Measurements from ENCODE around the gene ARID5B. TPM values are rescaled to one million over a fixed set of nuclear protein-coding genes. Genes with fewer than 3 reads are reported as not detected.

Gene ARID5B
- total and polyA plus RNA-seq, 2 donors: 11.3 to 18.6 TPM

DNA sequence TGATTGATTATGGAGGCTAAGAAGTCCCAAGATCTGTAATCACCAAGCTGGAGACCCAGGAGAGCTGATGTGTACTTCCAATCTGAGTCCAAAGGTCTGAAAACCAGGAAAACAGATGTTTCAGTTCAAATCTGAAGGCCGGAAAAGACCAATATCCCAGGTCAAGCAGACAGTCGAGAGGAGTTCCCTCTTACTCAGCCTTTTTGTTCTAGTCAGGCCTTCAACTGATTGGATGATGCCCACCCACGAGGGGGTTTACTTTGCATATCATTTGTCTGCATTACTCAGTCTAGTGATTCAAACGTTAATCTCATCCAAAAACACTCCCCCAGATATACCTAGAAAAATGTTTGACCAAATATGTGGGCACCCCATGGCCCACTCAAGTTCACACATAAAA lies 7.4 kb upstream of the ARID5B start:
- peaks cover 2 to 24% of the 10 kb centered on the region in 2 donors for H3K4me1 ChIP-seq (ENCODE audit: control insufficient read depth in 2 of 2, insufficient read depth in 2 of 2, low read length in 2 of 2)
- H3K27me3 ChIP-seq (ENCODE audit: control insufficient read depth in 2 of 2, insufficient read depth in 1 of 2, low read length in 1 of 2): no peaks in the 10 kb centered on the region
- no peak for DNase-seq (ENCODE audit: low read depth in 6 of 9, low spot score in 9 of 9)
- WGBS: 98% methylated on average over 4 of the region's 4 CpGs
- no peaks in the 10 kb centered on the region for H3K9me3 ChIP-seq (ENCODE audit: control insufficient read depth in 2 of 2, insufficient read depth in 1 of 2, low read length in 1 of 2)
- no peaks in the 10 kb centered on the region for H3K36me3 ChIP-seq (ENCODE audit: control insufficient read depth in 2 of 2, insufficient read depth in 2 of 2, low read length in 1 of 2)
- H3K4me3 ChIP-seq (ENCODE audit: low read length in 2 of 2): no peak overlapping the region
- H3K27ac ChIP-seq (ENCODE audit: low read depth in 1 of 2, low read length in 1 of 2): no peak overlapping the region

DNA sequence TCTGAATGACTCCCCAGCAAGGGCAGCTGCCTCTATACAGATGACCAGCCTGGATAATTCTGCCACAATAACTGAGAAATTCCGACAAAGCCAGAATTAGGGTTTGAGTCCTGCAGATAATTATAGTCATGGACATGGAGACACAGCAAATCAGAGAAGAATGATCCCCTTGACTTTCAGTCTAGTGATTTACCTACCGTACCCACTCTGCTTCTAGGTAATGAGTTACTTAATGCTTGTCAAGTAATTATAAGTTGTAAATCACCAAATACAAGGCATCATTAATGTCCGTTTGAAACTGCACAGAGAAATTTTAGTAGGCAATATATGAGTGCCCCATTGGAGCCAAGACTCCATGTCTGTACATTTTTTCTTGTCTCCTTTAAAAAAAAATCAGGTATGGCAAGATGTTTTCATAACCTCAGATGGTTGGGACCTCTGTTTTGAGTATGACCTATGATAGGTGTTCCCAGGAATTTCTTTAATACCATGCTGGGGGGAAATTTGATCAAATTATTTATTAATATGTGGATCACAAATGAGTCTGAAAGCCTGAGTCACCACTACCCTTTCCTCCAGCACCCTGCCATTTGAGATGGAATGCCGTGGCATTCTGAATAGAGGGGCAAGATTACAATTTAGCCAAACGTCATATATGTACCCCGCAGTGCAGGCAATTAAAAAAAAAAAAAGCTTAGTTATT lies 5.5 kb upstream of the ARID5B start:
- no peaks in the 10 kb centered on the region for H3K36me3 ChIP-seq (ENCODE audit: control insufficient read depth in 2 of 2, insufficient read depth in 2 of 2, low read length in 1 of 2)
- H3K9me3 ChIP-seq (ENCODE audit: control insufficient read depth in 2 of 2, insufficient read depth in 1 of 2, low read length in 1 of 2): no peaks in the 10 kb centered on the region
- peaks cover 2 to 24% of the 10 kb centered on the region in 2 donors for H3K4me1 ChIP-seq (ENCODE audit: control insufficient read depth in 2 of 2, insufficient read depth in 2 of 2, low read length in 2 of 2)
- WGBS: 98% methylated on average over 6 of the region's 6 CpGs
- no peak overlapping the region for H3K27ac ChIP-seq (ENCODE audit: low read depth in 1 of 2, low read length in 1 of 2)
- no peak for DNase-seq (ENCODE audit: low read depth in 6 of 9, low spot score in 9 of 9)
- no peaks in the 10 kb centered on the region for H3K27me3 ChIP-seq (ENCODE audit: control insufficient read depth in 2 of 2, insufficient read depth in 1 of 2, low read length in 1 of 2)
- H3K4me3 ChIP-seq (ENCODE audit: low read length in 2 of 2): no peak overlapping the region

DNA sequence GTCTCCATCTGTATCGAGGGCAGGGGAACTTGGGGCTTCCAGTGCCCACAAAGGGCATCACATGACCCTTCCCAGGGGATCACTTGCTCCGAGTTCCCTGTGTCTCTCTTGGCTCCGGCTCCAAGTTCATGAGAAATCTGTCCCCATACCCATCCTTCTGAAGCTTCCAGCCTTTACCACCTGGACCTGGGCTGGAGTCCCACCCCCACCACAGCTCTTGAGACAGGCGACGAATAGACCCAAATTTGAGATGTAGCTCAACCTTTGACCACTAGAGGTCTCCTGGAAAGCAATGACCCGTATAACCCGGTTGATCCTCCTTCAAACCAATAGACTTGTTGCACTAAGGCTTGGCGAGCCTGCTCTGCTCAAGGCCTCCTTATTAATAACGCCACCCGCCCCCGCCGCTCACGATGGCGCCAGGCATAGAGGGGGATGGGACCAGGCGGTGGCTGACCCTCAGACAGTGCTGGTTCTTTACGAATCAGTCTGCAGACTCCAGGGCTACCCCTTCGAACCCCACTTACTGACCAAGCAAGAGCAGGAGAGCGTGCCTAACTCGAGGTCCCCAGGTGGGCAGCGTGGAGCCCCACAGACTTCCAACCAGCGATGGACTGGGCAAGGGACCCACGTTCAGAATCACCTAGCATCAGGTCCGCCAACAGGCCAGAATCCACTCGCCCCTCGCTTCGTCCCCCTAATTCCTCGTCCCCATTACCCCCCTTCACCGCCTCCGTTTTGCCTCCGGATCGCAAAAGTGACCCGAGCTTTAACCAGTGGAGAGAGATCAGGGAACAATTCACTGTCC lies 4.4 kb upstream of the ARID5B start:
- H3K36me3 ChIP-seq (ENCODE audit: control insufficient read depth in 2 of 2, insufficient read depth in 2 of 2, low read length in 1 of 2): no peaks in the 10 kb centered on the region
- DNase-seq (ENCODE audit: low read depth in 6 of 9, low spot score in 9 of 9): peak in 8 of 9 donors; percentile 68 to 91 (median 81)
- WGBS: 37% methylated on average over 32 of the region's 32 CpGs
- no peak overlapping the region for H3K27ac ChIP-seq (ENCODE audit: low read depth in 1 of 2, low read length in 1 of 2)
- H3K9me3 ChIP-seq (ENCODE audit: control insufficient read depth in 2 of 2, insufficient read depth in 1 of 2, low read length in 1 of 2): no peaks in the 10 kb centered on the region
- peaks cover 2 to 24% of the 10 kb centered on the region in 2 donors for H3K4me1 ChIP-seq (ENCODE audit: control insufficient read depth in 2 of 2, insufficient read depth in 2 of 2, low read length in 2 of 2)
- H3K4me3 ChIP-seq (ENCODE audit: low read length in 2 of 2): peak overlapping the region; percentile 38 to 48
- H3K27me3 ChIP-seq (ENCODE audit: control insufficient read depth in 2 of 2, insufficient read depth in 1 of 2, low read length in 1 of 2): no peaks in the 10 kb centered on the region

DNA sequence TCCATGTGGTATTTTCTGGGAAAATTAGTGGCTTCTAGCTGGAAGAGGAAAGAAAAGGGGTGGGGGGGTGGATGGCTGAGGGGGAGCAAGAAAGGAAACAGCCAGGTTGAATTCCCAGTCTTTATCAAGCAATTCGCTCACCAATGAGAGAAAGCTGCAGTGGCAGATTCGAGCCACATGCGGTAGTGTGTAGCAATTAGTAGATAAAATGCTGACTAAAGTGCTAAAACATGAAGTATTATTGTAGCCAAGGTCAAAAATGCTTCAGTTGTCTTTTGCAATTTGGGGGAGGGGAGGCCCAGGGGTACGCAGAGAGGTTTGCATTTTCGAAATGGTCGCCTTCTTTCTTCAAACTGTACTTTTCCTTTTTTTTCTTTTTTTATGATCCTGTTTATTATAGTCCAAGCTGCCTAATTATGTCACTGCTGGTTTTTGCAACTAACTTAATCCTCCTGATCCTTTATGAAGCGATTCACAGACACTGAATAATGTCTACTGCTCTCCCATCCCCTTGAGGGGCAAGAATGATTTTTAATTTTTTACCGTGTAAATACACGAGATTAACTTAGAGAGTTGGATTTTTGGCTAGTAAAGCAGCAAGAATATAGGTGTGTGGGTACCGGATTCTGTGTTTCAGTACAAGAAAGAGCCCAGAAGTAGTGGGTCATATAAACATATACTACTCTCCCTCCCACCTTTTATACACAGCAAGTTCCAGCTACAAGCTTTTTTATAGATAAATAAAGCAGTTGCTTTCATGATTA lies 3.6 kb upstream of the ARID5B start:
- no peaks in the 10 kb centered on the region for H3K9me3 ChIP-seq (ENCODE audit: control insufficient read depth in 2 of 2, insufficient read depth in 1 of 2, low read length in 1 of 2)
- peak overlapping the region; percentile 38 to 48 for H3K4me3 ChIP-seq (ENCODE audit: low read length in 2 of 2)
- H3K27me3 ChIP-seq (ENCODE audit: control insufficient read depth in 2 of 2, insufficient read depth in 1 of 2, low read length in 1 of 2): no peaks in the 10 kb centered on the region
- peak in 2 of 9 donors; percentile 9 to 58 for DNase-seq (ENCODE audit: low read depth in 6 of 9, low spot score in 9 of 9)
- H3K36me3 ChIP-seq (ENCODE audit: control insufficient read depth in 2 of 2, insufficient read depth in 2 of 2, low read length in 1 of 2): no peaks in the 10 kb centered on the region
- H3K27ac ChIP-seq (ENCODE audit: low read depth in 1 of 2, low read length in 1 of 2): no peak overlapping the region
- H3K4me1 ChIP-seq (ENCODE audit: control insufficient read depth in 2 of 2, insufficient read depth in 2 of 2, low read length in 2 of 2): peaks cover 2 to 24% of the 10 kb centered on the region in 2 donors
- 69% methylated on average over 10 of the region's 10 CpGs for WGBS

GRCh38 chr10:61898435-61898778 lies 3.1 kb upstream of the ARID5B start:
- Histone ChIP-seq H3K36me3 (ENCODE audit: control insufficient read depth in 2 of 2, insufficient read depth in 2 of 2, low read length in 1 of 2) (no peaks in the 10 kb centered on the region), H3K4me1 (ENCODE audit: control insufficient read depth in 2 of 2, insufficient read depth in 2 of 2, low read length in 2 of 2) (peaks cover 2 to 24% of the 10 kb centered on the region in 2 donors), H3K27me3 (ENCODE audit: control insufficient read depth in 2 of 2, insufficient read depth in 1 of 2, low read length in 1 of 2) (no peaks in the 10 kb centered on the region), H3K9me3 (ENCODE audit: control insufficient read depth in 2 of 2, insufficient read depth in 1 of 2, low read length in 1 of 2) (no peaks in the 10 kb centered on the region), H3K27ac (ENCODE audit: low read depth in 1 of 2, low read length in 1 of 2) (no peak overlapping the region), H3K4me3 (ENCODE audit: low read length in 2 of 2) (no peak overlapping the region)
- peak in 1 of 9 donors; percentile 13 for DNase-seq (ENCODE audit: low read depth in 6 of 9, low spot score in 9 of 9)
- WGBS: 79% methylated on average over 2 of the region's 2 CpGs

DNA sequence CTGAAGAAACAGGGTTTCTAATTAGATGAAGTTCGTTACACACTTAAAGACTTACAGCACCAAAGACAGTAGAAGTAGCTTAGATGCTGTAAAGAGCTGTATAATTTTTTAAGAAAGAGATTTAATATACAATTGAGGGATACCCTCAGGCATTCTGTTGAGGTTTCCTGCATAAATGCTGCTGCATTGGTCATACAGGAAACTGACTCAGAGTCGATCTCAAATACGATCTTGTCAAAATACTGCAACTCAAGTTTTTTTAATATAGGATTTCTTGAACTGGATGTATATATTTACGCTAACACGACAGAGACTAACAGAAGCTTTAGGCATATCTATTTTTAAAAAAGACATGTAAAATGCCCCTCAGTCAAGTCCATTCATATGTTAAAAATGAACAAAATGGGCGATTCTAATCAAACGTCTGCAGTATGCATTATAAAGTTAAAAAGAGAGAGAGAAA lies 2.4 kb upstream of the ARID5B start:
- H3K9me3 ChIP-seq (ENCODE audit: control insufficient read depth in 2 of 2, insufficient read depth in 1 of 2, low read length in 1 of 2): no peaks in the 10 kb centered on the region
- peaks cover 2 to 24% of the 10 kb centered on the region in 2 donors for H3K4me1 ChIP-seq (ENCODE audit: control insufficient read depth in 2 of 2, insufficient read depth in 2 of 2, low read length in 2 of 2)
- 24% methylated on average over 7 of the region's 7 CpGs for WGBS
- peak overlapping the region in 1 of 2 donors; percentile 97 for H3K27ac ChIP-seq (ENCODE audit: low read depth in 1 of 2, low read length in 1 of 2)
- peak in 2 of 9 donors; percentile 9 to 54 for DNase-seq (ENCODE audit: low read depth in 6 of 9, low spot score in 9 of 9)
- no peaks in the 10 kb centered on the region for H3K36me3 ChIP-seq (ENCODE audit: control insufficient read depth in 2 of 2, insufficient read depth in 2 of 2, low read length in 1 of 2)
- H3K4me3 ChIP-seq (ENCODE audit: low read length in 2 of 2): peak overlapping the region; percentile 75 to 91
- no peaks in the 10 kb centered on the region for H3K27me3 ChIP-seq (ENCODE audit: control insufficient read depth in 2 of 2, insufficient read depth in 1 of 2, low read length in 1 of 2)

DNA sequence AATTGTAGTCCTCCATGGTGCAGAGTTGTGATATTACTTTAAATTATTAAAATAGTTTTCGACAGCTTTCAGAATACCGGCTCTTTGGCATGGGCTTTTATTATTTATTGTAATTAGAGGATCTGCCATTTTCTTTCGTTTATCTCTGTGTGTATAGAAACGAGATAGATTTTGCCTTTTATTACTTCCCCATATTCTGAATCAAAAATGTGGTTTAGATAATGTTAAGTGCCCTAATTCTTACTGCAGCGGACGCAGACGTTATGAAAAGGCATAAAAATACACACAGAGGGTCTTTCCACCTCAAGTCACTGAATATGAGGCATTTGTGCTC lies 1.9 kb upstream of the ARID5B start:
- Histone ChIP-seq H3K4me3 (ENCODE audit: low read length in 2 of 2) (peak overlapping the region; percentile 75 to 91), H3K27me3 (ENCODE audit: control insufficient read depth in 2 of 2, insufficient read depth in 1 of 2, low read length in 1 of 2) (no peaks in the 10 kb centered on the region), H3K9me3 (ENCODE audit: control insufficient read depth in 2 of 2, insufficient read depth in 1 of 2, low read length in 1 of 2) (no peaks in the 10 kb centered on the region), H3K36me3 (ENCODE audit: control insufficient read depth in 2 of 2, insufficient read depth in 2 of 2, low read length in 1 of 2) (no peaks in the 10 kb centered on the region), H3K4me1 (ENCODE audit: control insufficient read depth in 2 of 2, insufficient read depth in 2 of 2, low read length in 2 of 2) (peaks cover 3 to 24% of the 10 kb centered on the region in 2 donors), H3K27ac (ENCODE audit: low read depth in 1 of 2, low read length in 1 of 2) (peak overlapping the region; percentile 68 to 97)
- WGBS: 3% methylated on average over 7 of the region's 7 CpGs
- DNase-seq (ENCODE audit: low read depth in 6 of 9, low spot score in 9 of 9): no peak

- H3K27ac ChIP-seq (ENCODE audit: low read depth in 1 of 2, low read length in 1 of 2): peak overlapping the region; percentile 96 to 97
- WGBS: under 1% methylated on average over 25 of the region's 25 CpGs
- H3K27me3 ChIP-seq (ENCODE audit: control insufficient read depth in 2 of 2, insufficient read depth in 1 of 2, low read length in 1 of 2): no peaks in the 10 kb centered on the region
- DNase-seq (ENCODE audit: low read depth in 6 of 9, low spot score in 9 of 9): peak in 8 of 9 donors; percentile 50 to 87 (median 70)
- peaks cover 5 to 26% of the 10 kb centered on the region in 2 donors for H3K4me1 ChIP-seq (ENCODE audit: control insufficient read depth in 2 of 2, insufficient read depth in 2 of 2, low read length in 2 of 2)
- H3K9me3 ChIP-seq (ENCODE audit: control insufficient read depth in 2 of 2, insufficient read depth in 1 of 2, low read length in 1 of 2): no peaks in the 10 kb centered on the region
- H3K36me3 ChIP-seq (ENCODE audit: control insufficient read depth in 2 of 2, insufficient read depth in 2 of 2, low read length in 1 of 2): no peaks in the 10 kb centered on the region
- H3K4me3 ChIP-seq (ENCODE audit: low read length in 2 of 2): peak overlapping the region; percentile 75 to 91
These were observed 1.3 kb upstream of the ARID5B start for GRCh38 chr10:61899997-61900828.

Data from thymus (tissue), 11 donors.